SK-MEL-5 (cell line): ENCODE data around the gene SSR2. TPM values are rescaled to one million over a fixed set of nuclear protein-coding genes. Genes with fewer than 3 reads are reported as not detected.

Experiments used
- DNase-seq: peaks from one replicate; pipeline ENCODE4 v3.0.0-alpha.2; 2016; ENCODE audit warnings: low read depth, low spot score
- in situ Hi-C: cut with HindIII; loops from 2 replicates; pipeline ENCODE4 v1.10.0; 2016; ENCODE audit warnings: low sequenced_read_pairs, high pct_unique_total_duplicates, low pct_unique_long_range_greater_than_20kb
- polyA plus RNA-seq, 2 experiments: library from polyadenylated mRNA; depleted of rRNA; stranded (reverse); fragments of >200 nt; gene quantifications; 2 replicates each; pipeline ENCODE4 v1.2.3, GENCODE V29; 2015
- total RNA-seq: library from RNA; depleted of rRNA; stranded (reverse); fragments of >200 nt; shearing (Covaris generic); gene quantifications from 2 replicates; pipeline ENCODE4 v1.2.3, GENCODE V29; 2014; rRNA removed

SSR2 gene
- total RNA-seq = 350 and 401 TPM in 2 replicates
- polyA plus RNA-seq (2015; cell fraction: cytosol; rRNA removed) = 442 and 515 TPM in 2 replicates
- 76.0 and 86.6 TPM in 2 replicates for polyA plus RNA-seq (2015; cell fraction: nucleus; rRNA removed)

DNA sequence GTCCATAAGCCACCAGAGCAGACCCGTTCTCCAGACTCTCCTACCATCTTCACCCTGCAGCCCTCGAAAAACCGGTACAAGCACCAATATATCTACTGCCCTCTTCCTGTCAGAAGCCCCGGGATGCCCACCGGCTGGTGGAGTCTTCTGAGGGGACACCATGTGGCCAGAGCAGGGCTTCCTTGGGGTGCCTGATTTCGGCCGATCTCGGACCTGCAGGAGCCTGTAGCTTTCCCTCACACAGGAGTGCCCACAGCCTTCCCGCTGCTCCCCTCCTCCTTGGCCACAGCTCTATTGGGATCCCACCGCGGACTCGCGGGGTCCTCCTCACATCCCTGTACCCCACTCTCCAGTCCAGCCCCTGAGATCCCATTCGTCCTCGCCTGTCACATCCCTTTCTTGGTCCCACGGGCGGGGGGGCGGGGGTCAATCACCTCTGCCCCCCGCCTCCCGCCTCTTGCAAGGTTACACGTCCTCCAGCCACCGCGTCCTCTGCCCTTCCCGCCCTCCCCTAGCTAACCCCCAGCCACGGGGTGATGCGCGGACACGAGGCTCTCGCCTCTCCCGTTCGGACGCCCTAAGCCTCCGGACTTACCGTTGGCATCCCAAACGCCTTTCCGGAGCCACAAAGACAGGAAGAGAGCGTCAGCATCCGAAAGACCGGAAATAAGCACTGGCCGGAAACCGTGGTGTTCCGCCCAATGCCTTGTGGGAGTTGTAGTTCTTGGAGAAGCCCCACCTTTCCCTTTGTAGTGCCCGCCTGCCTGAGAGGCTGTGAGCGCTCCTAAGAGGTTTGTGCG is at the start of gene SSR2:
TSS of gene SSR2 (minus strand) at position 659 of the 800 bp plus-strand sequence. CDS start 784 bp downstream, outside the sequence.
- in situ Hi-C loops = no loop called here
- DNase-seq = peak; percentile 94

DNA sequence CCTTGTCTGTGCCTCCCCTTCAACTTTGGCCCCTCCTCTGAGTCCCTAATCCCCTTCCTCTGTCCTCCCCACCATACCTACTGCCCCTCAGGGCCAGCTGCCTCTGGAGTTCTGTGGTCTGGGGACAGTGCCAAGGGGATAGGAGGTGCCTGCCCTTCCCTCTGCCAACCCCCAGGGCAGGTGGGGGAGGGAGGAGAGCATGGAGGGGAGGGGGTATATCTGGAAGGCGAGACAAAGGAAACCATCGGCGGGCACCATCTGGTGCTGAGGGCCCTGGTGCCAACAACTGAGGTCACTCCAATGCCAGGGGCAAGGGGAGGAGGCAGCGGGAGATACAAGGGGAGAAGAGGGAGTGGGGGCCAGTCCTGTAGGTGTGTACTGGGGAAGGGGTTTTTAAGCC is 49.8 kb upstream of the SSR2 start:
- in situ Hi-C loops = no loop called here
- no peak for DNase-seq

DNA sequence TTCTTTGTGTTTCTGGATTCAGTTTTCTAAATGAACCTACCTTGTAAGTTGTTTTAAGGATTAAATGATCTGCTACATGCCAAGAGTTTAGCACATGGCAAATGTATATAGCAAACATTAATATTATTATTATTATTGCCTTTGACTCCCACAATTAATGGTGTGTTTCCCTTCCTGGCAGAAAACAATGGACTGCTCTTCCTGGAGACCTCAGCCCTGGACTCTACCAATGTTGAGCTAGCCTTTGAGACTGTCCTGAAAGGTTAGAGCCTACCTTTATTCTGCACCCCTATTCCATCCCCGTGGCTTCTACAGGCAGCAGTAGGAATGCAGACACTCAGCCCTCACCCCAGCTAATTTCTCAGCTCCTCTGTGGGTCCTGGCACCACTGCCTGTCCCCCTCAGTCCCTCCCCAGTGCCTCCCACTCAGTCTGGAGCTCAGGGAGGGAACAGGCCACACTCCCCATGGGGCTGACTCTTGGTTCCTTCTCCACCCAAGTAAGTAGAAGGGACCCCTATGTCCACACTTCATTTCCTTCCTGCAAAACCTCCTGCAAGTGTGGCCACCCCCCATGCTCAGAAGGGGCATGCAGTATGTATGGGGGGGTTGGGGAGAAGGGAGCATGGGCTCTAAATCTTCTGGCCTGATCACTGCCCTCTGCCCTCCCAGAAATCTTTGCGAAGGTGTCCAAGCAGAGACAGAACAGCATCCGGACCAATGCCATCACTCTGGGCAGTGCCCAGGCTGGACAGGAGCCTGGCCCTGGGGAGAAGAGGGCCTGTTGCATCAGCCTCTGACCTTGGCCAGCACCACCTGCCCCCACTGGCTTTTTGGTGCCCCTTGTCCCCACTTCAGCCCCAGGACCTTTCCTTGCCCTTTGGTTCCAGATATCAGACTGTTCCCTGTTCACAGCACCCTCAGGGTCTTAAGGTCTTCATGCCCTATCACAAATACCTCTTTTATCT is 49.0 kb upstream of the SSR2 start:
- in situ Hi-C loops = no loop called here
- no peak for DNase-seq

DNA sequence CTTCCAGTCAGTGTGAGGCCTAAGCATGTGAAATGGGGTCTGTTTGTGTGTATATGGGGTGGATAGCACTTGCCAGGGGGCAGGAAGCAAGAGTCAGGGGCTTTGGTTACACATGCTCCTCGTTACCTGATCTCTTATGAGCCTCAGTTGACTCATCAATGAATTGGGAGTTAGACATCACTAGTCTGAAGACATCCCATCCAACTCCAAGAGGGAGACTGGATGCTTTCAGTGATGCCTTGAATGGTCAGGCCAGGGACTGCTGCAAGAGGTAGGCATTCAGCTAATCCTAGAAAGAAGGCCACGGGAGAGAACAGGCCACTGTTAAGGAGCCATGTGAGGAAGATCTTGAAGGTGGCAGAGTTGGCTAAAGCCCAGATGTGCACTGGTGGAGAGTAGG is 46.5 kb upstream of the SSR2 start:
- in situ Hi-C loops = no loop called here
- no peak for DNase-seq

DNA sequence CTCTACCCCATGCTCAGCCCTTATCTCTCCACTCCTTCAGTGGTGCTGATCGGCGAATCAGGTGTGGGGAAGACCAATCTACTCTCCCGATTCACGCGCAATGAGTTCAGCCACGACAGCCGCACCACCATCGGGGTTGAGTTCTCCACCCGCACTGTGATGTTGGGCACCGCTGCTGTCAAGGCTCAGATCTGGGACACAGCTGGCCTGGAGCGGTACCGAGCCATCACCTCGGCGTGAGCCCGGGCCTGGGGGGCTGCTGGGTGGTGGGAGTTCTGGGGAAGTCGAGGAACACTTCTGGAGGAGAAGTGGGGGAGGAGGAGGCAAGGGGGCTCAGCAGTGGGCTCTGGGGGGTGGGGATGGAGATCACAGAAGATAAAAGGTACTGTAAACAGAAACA is 45.1 kb upstream of the SSR2 start:
- in situ Hi-C loops = no loop called here
- DNase-seq = no peak

DNA sequence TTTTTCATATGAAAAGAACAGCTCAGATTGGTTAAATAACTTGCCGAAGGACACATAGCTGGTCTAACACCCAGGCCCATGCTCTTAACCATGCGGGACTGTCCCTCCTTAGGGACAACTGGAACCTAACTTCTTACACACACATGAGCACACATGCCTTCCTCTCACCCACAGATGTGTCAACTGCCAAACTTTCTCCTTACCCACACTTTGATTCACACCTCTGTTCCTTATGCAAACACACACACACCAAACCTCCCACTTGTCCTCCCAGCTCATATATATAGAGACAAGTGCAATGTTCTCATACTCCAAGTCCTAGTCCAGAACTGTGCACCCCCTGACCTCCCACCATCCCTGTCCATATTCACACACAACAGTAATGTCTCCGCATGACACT is 44.5 kb upstream of the SSR2 start:
- in situ Hi-C loops = no loop called here
- DNase-seq = no peak

DNA sequence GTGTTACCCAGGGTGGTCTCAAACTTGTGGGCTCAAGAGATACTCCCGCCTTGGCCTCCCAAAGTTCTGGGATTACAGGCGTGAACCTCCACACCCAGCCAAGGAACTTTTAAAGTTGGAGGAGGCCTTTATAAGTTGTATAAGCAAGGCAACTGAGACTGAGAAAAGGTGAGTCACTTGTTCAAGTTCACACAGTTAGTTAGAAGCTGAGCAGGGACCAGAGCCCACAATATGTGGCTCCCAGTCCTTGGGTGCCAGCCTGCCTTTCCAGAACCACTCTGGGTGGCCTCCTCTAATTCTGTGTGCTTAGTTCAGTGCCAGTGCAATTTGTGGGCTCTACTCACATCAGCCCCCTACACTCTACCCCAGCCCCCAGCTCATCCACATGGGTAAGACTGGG is 43.9 kb upstream of the SSR2 start:
- in situ Hi-C loops = no loop called here
- DNase-seq = no peak

DNA sequence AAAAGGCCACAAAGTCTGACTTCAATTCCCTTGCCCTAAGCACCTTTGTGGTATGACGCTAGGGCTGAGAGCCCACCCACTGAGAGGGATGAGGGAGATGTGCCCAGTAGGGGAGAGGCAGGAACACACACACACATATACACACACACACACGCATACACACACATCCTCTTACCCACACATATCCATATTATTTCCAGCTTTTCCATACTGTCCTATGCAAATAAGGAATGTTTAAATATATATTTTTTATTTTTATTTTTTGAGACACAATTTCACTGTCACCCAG is 43.2 kb upstream of the SSR2 start:
- DNase-seq = no peak
- in situ Hi-C loops = no loop called here

DNA sequence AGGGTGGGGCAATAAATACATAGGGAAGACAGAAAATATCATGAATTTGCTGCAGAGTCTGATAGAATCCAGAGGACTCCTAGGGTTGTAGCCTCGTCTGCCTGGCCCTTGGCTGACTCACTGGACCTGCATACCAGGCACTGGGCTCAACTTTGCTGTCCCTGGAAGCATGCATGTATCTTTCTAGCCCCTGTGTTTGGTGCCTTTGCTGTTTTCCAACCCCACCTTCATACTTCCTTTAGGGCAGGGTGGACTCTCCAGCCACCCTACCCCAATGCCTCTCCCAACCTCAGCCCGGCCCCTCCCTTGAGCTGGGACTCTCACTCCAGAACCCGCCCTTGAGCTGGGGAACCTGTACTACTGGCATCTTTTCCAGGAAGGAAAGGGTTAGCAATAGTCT is 41.4 kb upstream of the SSR2 start:
- in situ Hi-C loops = no loop called here
- DNase-seq = no peak

DNA sequence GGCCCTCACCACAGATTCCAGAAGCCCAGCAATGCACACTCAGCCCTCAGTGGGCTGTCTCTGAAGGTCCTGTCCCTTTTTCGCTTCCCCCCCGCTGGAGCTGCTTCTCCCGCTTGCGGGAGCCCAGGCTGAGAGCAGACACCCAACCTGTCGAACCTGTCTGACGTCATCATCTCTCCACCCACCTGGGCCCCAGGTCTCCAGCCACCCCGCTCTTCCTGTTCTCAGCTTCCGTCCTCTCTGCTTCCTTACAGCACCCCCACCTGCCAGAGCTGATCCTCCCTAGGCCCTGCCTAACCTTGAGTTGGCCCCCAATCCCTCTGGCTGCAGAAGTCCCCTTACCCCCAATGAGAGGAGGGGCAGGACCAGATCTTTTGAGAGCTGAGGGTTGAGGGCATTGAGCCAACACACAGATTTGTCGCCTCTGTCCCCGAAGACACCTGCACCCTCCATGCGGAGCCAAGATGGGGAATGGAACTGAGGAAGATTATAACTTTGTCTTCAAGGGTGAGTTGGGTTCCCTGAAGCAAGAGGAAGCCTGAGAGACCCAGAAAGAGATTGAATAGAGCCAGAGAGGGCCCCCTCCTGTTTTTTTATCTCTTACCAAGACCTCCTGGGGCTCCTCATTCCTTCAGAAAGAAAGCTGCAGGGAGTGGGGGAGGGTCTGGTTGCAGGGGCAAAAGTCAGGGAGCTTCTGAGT is 40.3 kb upstream of the SSR2 start, which contains the start of gene RAB25:
TSS of gene RAB25 (plus strand) at position 224 of the 700 bp plus-strand sequence. CDS start at position 465, 241 bp downstream.
- in situ Hi-C loops = no loop called here

DNA sequence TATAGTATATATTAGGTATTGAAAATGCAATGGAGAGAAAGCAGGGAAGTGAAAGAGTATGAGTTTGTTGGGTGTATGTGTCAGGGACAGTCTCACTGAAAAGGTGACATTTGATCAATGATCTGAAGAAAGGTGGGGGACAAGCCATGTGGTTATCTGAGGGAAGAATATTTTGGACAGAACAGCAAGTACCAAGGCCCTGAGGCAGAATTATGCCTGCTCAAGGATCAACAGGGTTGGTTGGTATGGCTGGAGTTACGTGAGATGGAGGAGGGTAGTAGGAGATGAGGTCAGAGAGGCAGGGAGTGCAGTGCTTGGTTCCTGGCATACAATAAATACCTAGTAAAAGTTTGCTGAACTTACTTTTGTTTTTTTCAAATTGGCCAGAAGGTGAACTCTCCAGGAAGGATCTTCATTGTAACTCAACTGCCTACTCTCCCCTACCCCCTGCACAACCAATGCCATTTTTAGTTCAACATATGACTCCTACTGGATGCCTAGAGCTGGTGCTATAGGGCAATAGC is 35.6 kb upstream of the SSR2 start:
- in situ Hi-C loops = no loop called here
- DNase-seq = no peak

More for the DNA sequence above, 40.3 kb upstream of the SSR2 start, which contains the start of gene RAB25:
- no peak for DNase-seq

DNA sequence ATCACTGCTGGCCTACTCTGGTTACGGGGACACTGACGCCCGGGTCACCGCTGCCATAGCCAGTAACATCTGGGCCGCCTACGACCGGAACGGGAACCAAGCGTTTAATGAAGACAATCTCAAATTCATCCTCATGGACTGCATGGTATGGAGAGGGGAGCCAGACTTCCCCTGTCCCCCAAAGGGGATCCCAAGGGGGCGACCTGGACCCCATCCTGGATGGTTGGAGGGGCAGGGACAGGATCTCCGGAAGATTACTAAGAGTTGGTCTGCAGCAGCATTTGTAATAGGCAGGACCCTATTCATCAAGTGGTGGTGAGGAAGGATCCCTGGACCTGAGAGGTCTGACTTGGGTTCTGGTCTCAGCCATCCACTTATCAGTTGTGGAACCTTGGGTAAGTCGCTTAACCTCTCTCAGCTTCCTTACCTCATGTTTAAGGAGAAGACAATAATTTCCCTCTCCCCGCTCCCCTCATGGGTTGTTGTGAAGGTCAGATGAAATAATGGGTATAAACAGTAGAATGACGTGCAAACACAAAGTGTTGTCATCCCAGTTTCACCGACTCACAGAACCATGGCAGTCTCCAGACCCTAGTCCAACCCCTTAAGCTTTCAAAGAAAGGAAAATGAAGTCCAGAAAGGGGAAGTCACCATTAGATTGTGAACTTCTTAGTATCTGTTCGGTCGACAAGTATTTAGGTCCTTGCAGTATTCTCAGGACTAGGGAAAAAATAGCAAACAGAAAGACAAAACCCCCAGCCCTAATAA is 34.7 kb upstream of the SSR2 start:
- in situ Hi-C loops = no loop called here
- DNase-seq = no peak

DNA sequence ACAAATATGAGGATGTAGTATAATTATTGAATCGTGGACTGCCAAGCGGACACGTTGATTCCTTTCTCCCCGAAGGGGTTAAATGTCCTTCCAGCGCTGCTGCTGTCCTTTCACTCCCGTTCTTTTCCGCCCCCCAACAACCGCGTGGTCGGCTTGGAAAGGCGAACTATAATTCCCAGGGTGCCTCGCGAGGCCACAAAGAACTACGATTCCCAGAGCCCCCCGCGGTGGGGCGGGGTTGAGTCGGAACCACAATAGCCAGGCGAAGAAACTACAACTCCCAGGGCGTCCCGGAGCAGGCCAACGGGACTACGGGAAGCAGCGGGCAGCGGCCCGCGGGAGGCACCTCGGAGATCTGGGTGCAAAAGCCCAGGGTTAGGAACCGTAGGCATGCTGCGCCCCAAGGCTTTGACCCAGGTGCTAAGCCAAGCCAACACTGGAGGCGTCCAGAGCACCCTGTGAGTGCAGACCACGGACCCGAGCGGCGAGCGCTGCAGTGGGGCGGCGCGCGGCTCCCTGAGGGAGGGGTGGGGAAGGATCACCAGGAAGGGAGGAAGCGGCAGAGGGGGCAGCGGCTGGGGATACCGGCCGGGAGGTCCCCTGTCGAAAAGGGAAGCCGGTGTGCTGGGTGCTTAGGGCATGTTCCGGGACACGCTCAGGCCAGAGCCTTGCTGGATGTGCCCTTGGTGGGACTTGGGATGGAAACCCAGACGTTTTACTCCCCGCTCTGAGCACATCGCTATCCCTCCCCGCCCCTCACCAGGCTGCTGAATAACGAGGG is 33.9 kb upstream of the SSR2 start, which contains the start of gene LAMTOR2:
TSS of gene LAMTOR2 (plus strand) at position 283 of the 781 bp plus-strand sequence. CDS start at position 391, 108 bp downstream.
- in situ Hi-C loops = no loop called here

DNA sequence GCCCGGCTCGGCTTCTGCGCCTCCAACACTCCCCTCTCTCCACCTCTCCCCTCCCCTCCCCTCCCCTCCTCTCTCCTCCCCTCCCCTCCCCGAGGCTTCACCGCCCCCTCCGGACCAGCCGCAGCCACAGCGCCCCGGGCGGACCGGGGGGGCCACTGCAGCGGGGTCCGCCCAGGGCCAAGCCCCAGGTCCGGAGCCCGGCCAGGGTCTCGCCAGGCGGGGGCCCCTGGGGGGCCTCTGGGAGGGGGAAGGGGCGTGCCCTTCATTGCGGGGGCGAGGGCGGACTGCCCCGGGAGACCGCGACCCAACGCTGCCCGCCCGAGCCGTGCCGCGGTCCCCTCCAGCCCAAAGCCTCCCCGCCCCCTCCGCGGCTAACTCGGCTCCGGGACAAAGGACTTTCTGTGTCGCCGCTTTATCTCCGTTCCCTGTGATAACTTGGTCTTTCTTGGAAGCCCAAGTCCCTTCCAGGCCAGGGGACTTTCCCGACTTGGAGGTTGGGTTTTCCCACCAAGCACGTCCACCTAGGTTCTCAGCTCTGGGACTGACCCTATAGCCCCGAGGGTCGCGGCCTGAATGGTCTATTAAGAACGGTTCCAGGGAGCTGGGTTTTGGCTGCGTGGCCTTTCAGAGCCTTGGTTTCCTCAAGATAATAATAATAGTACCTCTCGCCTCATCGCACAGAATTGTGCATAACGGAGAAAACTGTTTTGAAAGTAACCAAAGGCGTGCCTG is 33.2 kb upstream of the SSR2 start, which contains the start of gene UBQLN4:
TSS of gene UBQLN4 (minus strand) at position 31 of the 732 bp plus-strand sequence. CDS start 97 bp downstream, outside the sequence.
- in situ Hi-C loops = no loop called here

More for the DNA sequence above, 33.9 kb upstream of the SSR2 start, which contains the start of gene LAMTOR2:
- DNase-seq = peak; percentile 99

More for the DNA sequence above, 33.2 kb upstream of the SSR2 start, which contains the start of gene UBQLN4:
- DNase-seq = peak; percentile 78
